SU-DHL-6 (cell line): Measurements from ENCODE around the gene CADPS.

Experiments used
- H2AFZ ChIP-seq: fragments of 200-600 bp; sonication (generic); 2 replicates; pipeline ENCODE4 v1.6.1; 2014; ENCODE audit warnings: low read depth, mild to moderate bottlenecking, moderate library complexity, mixed read lengths, antibody characterized with exemption, low read length; ENCODE audit not compliant: severe bottlenecking
- H3F3A ChIP-seq: fragments of 200-600 bp; shearing (Covaris generic); 2 replicates; pipeline ENCODE4 v1.6.0; 2016; ENCODE audit warnings: antibody characterized with exemption, mild to moderate bottlenecking; ENCODE audit not compliant: insufficient read depth
- H3K27ac ChIP-seq: fragments of 200-600 bp; sonication (generic); 2 replicates; pipeline ENCODE4 v1.5.1; 2016; ENCODE audit warnings: low read depth, mild to moderate bottlenecking, low read length, moderate library complexity, mixed read lengths
- H3K27me3 ChIP-seq: fragments of 200-600 bp; sonication (generic), shearing (Covaris generic); 2 replicates; pipeline ENCODE4 v1.6.0; 2014; ENCODE audit warnings: mild to moderate bottlenecking, low read length
- H3K36me3 ChIP-seq: fragments of 200-600 bp; sonication (generic); 2 replicates; pipeline ENCODE4 v1.6.1; 2014; ENCODE audit warnings: mild to moderate bottlenecking, low read length, mixed read lengths
- H3K4me2 ChIP-seq: fragments of 300-600, 200-600 bp; shearing (Covaris generic), sonication (generic); 2 replicates; pipeline ENCODE4 v1.6.0; 2014; ENCODE audit warnings: low read length, low read depth, mild to moderate bottlenecking; ENCODE audit not compliant: poor library complexity, severe bottlenecking
- H3K4me3 ChIP-seq: fragments of 200-600 bp; sonication (generic); 2 replicates; pipeline ENCODE4 v1.5.1; 2014; ENCODE audit warnings: antibody characterized with exemption, low read length, mild to moderate bottlenecking, mixed read lengths; ENCODE audit not compliant: insufficient read depth, poor library complexity, severe bottlenecking
- H3K79me2 ChIP-seq: fragments of 200-600 bp; sonication (generic); 2 replicates; pipeline ENCODE4 v1.6.1; 2014; ENCODE audit warnings: mild to moderate bottlenecking, low read length, moderate library complexity; ENCODE audit not compliant: insufficient read depth
- H3K9ac ChIP-seq: fragments of 200-600 bp; sonication (generic); 2 replicates; pipeline ENCODE4 v1.7.0; 2014; ENCODE audit warnings: mild to moderate bottlenecking, low read length
- H3K9me2 ChIP-seq: fragments of 200-600 bp; sonication (generic); replicated peaks from 2 replicates; pipeline ENCODE4 v1.6.1; 2014; ENCODE audit warnings: low read length; ENCODE audit not compliant: insufficient read depth
- H3K9me3 ChIP-seq: fragments of 200-600 bp; sonication (generic); 2 replicates; pipeline ENCODE4 v1.6.1; 2014; ENCODE audit warnings: low read length, mixed read lengths; ENCODE audit not compliant: insufficient read depth
- H4K20me1 ChIP-seq: fragments of 200-600 bp; sonication (generic); 2 replicates; pipeline ENCODE4 v1.6.1; 2014; ENCODE audit warnings: low read depth, mild to moderate bottlenecking, antibody characterized with exemption, low read length, moderate library complexity, mixed read lengths
- EZH2phosphoT487 ChIP-seq: fragments of 200-600 bp; sonication (generic), shearing (Covaris generic); conservative IDR thresholded peaks from 2 replicates; pipeline ENCODE4 v1.6.1; 2018; ENCODE audit warnings: mild to moderate bottlenecking, antibody characterized with exemption, low read length, moderate library complexity, mixed read lengths
- TF ChIP-seq, protein P1 (sequence below): fragments of 200-600 bp; sonication (generic); IDR thresholded peaks from one replicate; pipeline ENCODE4 v1.5.1; 2017; ENCODE audit warnings: antibody characterized with exemption, mild to moderate bottlenecking, low read length, moderate library complexity; ENCODE audit not compliant: insufficient read depth, poor library complexity, severe bottlenecking

CADPS gene

DNA sequence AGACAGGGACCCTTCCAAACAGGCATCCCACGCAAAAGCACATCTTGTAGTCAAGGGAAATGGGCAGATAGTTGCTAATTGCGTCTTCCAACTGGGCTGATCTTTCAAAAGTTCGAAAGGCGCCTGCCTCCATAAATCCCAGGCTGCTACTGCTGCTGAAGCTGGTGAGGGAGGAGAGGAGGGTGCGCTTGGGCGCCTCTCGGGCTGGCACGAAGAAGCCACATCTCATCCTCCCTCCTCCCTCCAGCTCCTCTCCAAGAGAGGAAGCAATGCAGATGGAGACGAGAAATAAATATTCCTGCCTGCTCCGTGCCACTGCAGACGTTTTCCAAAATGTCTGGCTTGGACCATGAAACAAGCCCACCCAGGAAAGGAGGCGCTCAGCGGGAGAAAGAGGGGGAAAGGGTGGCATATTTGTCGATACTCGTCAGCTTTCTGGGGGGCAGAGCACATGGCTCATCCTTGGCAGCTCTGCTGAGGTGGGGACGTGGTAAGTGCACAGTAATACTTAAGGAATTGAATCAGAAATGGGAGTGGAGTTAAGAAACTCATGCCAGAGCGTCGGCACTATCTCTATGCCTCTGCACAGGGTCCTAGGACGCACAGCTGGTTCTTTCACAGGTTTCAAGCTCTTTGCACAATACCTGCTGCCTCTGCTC is 413.0 kb downstream of the CADPS start:
- no peaks in the 10 kb centered on the region for H4K20me1 ChIP-seq
- no peak for TF ChIP-seq EZH2phosphoT487
- TF ChIP-seq, protein P1, sequence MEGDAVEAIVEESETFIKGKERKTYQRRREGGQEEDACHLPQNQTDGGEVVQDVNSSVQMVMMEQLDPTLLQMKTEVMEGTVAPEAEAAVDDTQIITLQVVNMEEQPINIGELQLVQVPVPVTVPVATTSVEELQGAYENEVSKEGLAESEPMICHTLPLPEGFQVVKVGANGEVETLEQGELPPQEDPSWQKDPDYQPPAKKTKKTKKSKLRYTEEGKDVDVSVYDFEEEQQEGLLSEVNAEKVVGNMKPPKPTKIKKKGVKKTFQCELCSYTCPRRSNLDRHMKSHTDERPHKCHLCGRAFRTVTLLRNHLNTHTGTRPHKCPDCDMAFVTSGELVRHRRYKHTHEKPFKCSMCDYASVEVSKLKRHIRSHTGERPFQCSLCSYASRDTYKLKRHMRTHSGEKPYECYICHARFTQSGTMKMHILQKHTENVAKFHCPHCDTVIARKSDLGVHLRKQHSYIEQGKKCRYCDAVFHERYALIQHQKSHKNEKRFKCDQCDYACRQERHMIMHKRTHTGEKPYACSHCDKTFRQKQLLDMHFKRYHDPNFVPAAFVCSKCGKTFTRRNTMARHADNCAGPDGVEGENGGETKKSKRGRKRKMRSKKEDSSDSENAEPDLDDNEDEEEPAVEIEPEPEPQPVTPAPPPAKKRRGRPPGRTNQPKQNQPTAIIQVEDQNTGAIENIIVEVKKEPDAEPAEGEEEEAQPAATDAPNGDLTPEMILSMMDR: no peak
- no peak overlapping the region for H3K27ac ChIP-seq
- H3K4me2 ChIP-seq: no peak overlapping the region
- H3K36me3 ChIP-seq: no peaks in the 10 kb centered on the region
- H3K27me3 ChIP-seq: no peaks in the 10 kb centered on the region
- H3K9ac ChIP-seq: no peak overlapping the region
- no peaks in the 10 kb centered on the region for H3K9me2 ChIP-seq
- H3K9me3 ChIP-seq: no peaks in the 10 kb centered on the region
- no peak overlapping the region for H3K4me3 ChIP-seq
- H3F3A ChIP-seq: no peaks in the 10 kb centered on the region
- H3K79me2 ChIP-seq: no peaks in the 10 kb centered on the region
- H2AFZ ChIP-seq: no peak overlapping the region

DNA sequence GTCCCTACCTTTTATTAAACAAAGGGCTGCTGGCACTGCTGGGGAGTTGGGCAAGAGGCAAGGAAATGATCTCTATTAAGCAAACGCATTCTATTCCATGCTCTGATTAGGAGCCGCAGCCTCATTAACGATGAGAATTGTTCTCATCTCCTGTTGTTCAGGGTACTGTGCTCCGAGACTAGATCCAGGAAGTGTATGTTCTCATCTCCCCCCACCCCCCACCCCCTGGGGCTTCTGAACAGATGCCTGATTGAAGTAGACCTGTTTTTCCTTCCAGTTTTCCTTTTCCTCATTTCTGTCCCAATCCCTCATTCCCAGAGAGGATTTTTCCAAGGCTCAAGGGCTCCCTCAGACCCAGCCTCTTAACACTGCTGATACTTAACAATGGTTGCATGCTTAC is 420.3 kb downstream of the CADPS start:
- Histone ChIP-seq H3K9ac (no peak overlapping the region), H3K9me3 (no peaks in the 10 kb centered on the region), H3K4me2 (no peak overlapping the region), H3K9me2 (no peaks in the 10 kb centered on the region), H3K4me3 (no peak overlapping the region), H2AFZ (no peak overlapping the region), H3K36me3 (no peaks in the 10 kb centered on the region), H3F3A (no peaks in the 10 kb centered on the region), H3K27ac (no peak overlapping the region), H3K79me2 (no peaks in the 10 kb centered on the region), H3K27me3 (no peaks in the 10 kb centered on the region), H4K20me1 (no peaks in the 10 kb centered on the region)
- TF ChIP-seq, protein P1: no peak
- no peak for TF ChIP-seq EZH2phosphoT487

DNA sequence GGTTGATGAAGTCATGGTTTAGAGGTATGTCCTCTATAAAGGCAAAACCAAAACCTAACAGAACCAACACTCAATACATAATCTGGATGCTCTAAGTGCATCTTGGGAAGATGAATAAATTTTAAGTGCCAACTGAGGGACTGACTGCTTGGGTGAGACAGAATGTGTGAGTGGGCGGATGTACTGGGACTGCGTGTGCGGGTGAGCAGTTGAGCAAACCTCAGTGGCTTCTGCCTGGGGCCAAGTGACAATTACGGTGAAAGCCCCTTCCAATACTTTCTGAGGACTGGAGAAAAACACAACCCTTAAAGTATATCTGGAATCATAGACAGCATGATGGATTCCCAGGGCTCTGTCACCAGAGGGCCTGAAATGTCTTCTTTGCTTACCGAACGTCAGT is 421.8 kb downstream of the CADPS start:
- Histone ChIP-seq H3K9me2 (no peaks in the 10 kb centered on the region), H3K79me2 (no peaks in the 10 kb centered on the region), H3K4me3 (no peak overlapping the region), H2AFZ (no peak overlapping the region), H3K36me3 (no peaks in the 10 kb centered on the region), H3K27ac (no peak overlapping the region), H3K9ac (no peak overlapping the region), H3F3A (no peaks in the 10 kb centered on the region), H3K27me3 (no peaks in the 10 kb centered on the region), H3K9me3 (no peaks in the 10 kb centered on the region), H3K4me2 (no peak overlapping the region), H4K20me1 (no peaks in the 10 kb centered on the region)
- TF ChIP-seq, protein P1: no peak
- TF ChIP-seq EZH2phosphoT487: no peak
